Measurements from ENCODE around the gene USE1. TPM values are rescaled to one million over a fixed set of nuclear protein-coding genes. Genes with fewer than 3 reads are reported as not detected.
"Not testable (repeated sequence)": the region's sequence is repeated elsewhere in the genome, so short reads cannot be mapped to it uniquely, and the experiment has no call there.

The USE1 gene
- total and polyA plus RNA-seq, 8 donors = 16.2 to 113 (median 55.3) TPM; not detected in 1

GRCh38 chr19:17183271-17183761, 31.8 kb upstream of the USE1 start:
- peaks cover 27 to 97% (median 91%) of the 10 kb centered on the region in 4 donors for H3K36me3 ChIP-seq
- no peak for DNase-seq
- H3K27me3 ChIP-seq = no peaks in the 10 kb centered on the region
- peak overlapping the region in 2 of 5 donors; percentile 38 to 49 for H3K27ac ChIP-seq
- WGBS, 5 donors = 78 to 90% (median 82%) methylated on average over 14 of the region's 14 CpGs
- intact Hi-C loops (cut with DNase I; ENCODE audit: low total_unique reads) = no loop called here
- no peaks in the 10 kb centered on the region for H3K9me3 ChIP-seq
- no peak for TF ChIP-seq CTCF (IDR thresholded peaks at IDR 0.05)
- TF ChIP-seq POLR2A (IDR thresholded peaks at IDR 0.05) = no peak
- no peak for TF ChIP-seq POLR2AphosphoS5 (IDR thresholded peaks at IDR 0.05)
- TF ChIP-seq EP300 (IDR thresholded peaks at IDR 0.05) = no peak
- H3K4me1 ChIP-seq = peaks cover 0 to 6% (median 0%) of the 10 kb centered on the region in 4 donors
- no peak overlapping the region for H3K4me3 ChIP-seq

DNA sequence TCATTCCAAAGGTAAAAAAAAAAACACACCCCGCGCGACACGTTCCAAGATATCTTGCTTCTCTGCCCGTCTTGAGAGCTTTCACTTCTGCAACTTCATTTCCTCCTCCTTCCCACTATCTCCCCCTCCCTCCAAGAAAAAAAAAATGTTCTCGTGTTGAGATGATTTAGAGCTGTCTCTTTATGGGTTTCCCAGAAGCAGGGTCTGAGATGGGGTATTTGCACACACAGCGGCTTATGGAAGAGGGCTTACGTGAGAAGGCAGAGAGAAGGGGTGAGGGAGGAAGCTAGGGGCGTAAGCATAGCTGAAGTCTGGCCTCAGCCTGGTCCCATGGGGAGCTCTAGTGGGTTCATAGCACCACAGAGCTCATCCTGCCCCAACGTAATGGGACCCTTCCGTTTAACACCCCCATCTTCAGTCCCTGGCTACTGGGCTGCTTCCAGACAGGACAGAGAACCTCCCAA, 31.3 kb upstream of the USE1 start:
- H3K4me3 ChIP-seq = no peak overlapping the region
- no peaks in the 10 kb centered on the region for H3K9me3 ChIP-seq
- intact Hi-C loops (cut with DNase I; ENCODE audit: low total_unique reads) = no loop called here
- peaks cover 31 to 97% (median 91%) of the 10 kb centered on the region in 4 donors for H3K36me3 ChIP-seq
- H3K27me3 ChIP-seq = no peaks in the 10 kb centered on the region
- TF ChIP-seq POLR2A (IDR thresholded peaks at IDR 0.05) (no peak), CTCF (IDR thresholded peaks at IDR 0.05) (no peak), EP300 (IDR thresholded peaks at IDR 0.05) (no peak), POLR2AphosphoS5 (IDR thresholded peaks at IDR 0.05) (no peak)
- peaks cover 0 to 6% (median 0%) of the 10 kb centered on the region in 4 donors for H3K4me1 ChIP-seq
- H3K27ac ChIP-seq = peak overlapping the region in 2 of 5 donors; percentile 38 to 49
- 70 to 80% (median 76%) methylated on average over 11 of the region's 11 CpGs for WGBS, 5 donors
- DNase-seq = no peak

DNA sequence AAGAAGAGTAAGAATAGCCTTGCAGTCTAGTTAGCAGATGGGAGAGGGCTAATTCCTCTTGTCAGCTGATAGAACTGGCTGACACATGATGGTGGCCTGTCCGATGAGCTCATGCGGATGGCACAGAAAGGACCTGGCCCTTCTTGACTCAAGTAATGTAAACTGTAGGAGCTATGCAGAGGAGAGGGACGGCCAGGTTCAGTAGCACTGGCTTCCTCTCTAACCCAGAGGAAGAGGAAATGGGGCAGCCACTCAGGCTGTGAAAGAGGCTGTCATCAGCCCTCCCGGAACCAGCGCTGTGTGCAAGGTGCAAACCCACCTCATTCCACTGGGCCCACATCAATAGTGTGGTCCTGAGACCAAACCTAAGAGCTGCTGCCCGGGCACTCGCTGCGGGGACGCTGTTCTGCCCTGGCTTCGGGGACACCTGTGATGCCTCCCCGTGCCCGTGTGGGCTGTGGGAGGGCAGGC, 30.8 kb upstream of the USE1 start:
- DNase-seq = peak in 1 of 2 donors; percentile 36
- TF ChIP-seq POLR2A (IDR thresholded peaks at IDR 0.05) = no peak
- no peak for TF ChIP-seq EP300 (IDR thresholded peaks at IDR 0.05)
- no peak for TF ChIP-seq CTCF (IDR thresholded peaks at IDR 0.05)
- no peak for TF ChIP-seq POLR2AphosphoS5 (IDR thresholded peaks at IDR 0.05)
- Histone ChIP-seq H3K4me1 (peaks cover 0 to 6% (median 0%) of the 10 kb centered on the region in 4 donors), H3K27ac (peak overlapping the region in 2 of 5 donors; percentile 38 to 49), H3K36me3 (peaks cover 37 to 97% (median 92%) of the 10 kb centered on the region in 4 donors), H3K4me3 (no peak overlapping the region), H3K9me3 (no peaks in the 10 kb centered on the region), H3K27me3 (no peaks in the 10 kb centered on the region)
- intact Hi-C loops (cut with DNase I; ENCODE audit: low total_unique reads) = no loop called here
- 62 to 91% (median 80%) methylated on average over 5 to 12 of the region's 12 CpGs for WGBS, 5 donors

DNA sequence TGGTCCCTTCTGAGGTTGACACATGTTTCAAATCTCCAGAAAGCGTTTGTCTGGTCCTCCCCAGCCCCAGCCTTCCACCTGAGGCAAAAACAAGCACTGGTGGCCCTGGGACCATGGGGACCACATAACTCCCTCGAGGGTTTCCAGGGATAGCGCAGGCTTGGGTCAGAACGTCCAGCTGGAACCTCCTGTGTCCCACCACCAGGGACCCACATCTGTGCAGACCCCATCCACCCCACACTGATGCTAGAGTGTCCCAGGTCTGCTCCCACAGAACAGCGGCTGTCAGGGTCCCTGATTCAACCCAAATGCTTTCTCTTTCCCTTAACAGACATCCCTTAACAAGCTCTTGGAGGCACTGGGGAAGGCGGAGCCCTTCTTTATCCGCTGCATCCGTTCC, 29.6 kb upstream of the USE1 start:
- no peak for DNase-seq
- no peak for TF ChIP-seq EP300 (IDR thresholded peaks at IDR 0.05)
- no peak for TF ChIP-seq POLR2AphosphoS5 (IDR thresholded peaks at IDR 0.05)
- TF ChIP-seq CTCF (IDR thresholded peaks at IDR 0.05) = no peak
- TF ChIP-seq POLR2A (IDR thresholded peaks at IDR 0.05) = no peak
- Histone ChIP-seq H3K4me3 (no peak overlapping the region), H3K36me3 (peaks cover 47 to 100% (median 98%) of the 10 kb centered on the region in 4 donors), H3K9me3 (no peaks in the 10 kb centered on the region), H3K4me1 (peaks cover 0 to 6% (median 0%) of the 10 kb centered on the region in 4 donors), H3K27me3 (no peaks in the 10 kb centered on the region), H3K27ac (no peak overlapping the region)
- intact Hi-C loops (cut with DNase I; ENCODE audit: low total_unique reads) = no loop called here
- 86 to 94% (median 93%) methylated on average over 8 of the region's 8 CpGs for WGBS, 5 donors

DNA sequence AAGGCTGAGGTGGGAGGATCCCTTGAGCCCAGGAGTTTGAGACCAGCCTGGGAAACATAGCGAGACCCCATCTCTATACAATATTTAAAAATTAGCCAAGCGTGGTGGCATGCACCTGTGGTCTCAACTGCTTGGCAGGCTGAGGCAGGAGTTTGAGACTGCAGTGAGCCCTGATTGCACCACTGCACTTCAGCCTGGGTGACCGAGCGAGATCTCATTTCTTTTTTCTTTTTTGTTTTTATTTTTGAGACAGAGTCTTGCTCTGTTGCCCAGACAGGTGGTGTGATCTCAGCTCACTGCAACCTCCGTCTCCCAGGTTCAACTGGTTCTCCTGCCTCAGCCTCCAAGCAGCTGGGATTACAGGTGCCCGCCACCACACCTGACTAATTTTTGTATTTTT, 23.4 kb upstream of the USE1 start:
- 79 to 96% (median 89%) methylated on average over 6 of the region's 6 CpGs for WGBS, 5 donors
- DNase-seq; intact Hi-C loops (cut with DNase I; ENCODE audit: low total_unique reads); H3K4me1 ChIP-seq; H3K27me3 ChIP-seq; H3K9me3 ChIP-seq; H3K4me3 ChIP-seq; H3K27ac ChIP-seq: not testable (repeated sequence)
- peaks cover 78 to 100% (median 100%) of the 10 kb centered on the region in 4 donors for H3K36me3 ChIP-seq

Data from stomach (tissue), 9 donors.